ENCODE measurements around the gene PIEZO2.

The PIEZO2 gene

GRCh38 chr18:11077548-11078187, 71.7 kb downstream of the PIEZO2 start:
- no peak overlapping the region for H3K4me3 ChIP-seq (ENCODE audit: low read depth, low read length, poor library complexity, severe bottlenecking)
- no peaks in the 10 kb centered on the region for H3F3A ChIP-seq (ENCODE audit: insufficient read depth, low read length)
- H3K9ac ChIP-seq (ENCODE audit: low read length), result no peak overlapping the region
- no peak overlapping the region for H2AFZ ChIP-seq (ENCODE audit: low read length)
- no peaks in the 10 kb centered on the region for H3K79me2 ChIP-seq (ENCODE audit: insufficient read depth, low read length)
- H3K9me2 ChIP-seq (ENCODE audit: low read depth, low read length), result no peaks in the 10 kb centered on the region
- no peaks in the 10 kb centered on the region for H3K9me3 ChIP-seq (ENCODE audit: low read length)
- H3K4me1 ChIP-seq (ENCODE audit: insufficient read depth, low read length, severe bottlenecking), result no peaks in the 10 kb centered on the region
- H3K36me3 ChIP-seq (ENCODE audit: insufficient read depth, low read length), result no peaks in the 10 kb centered on the region
- no peak for TF ChIP-seq CTCF (IDR thresholded peaks at IDR 0.05; ENCODE audit: low read length)
- TF ChIP-seq EZH2 (IDR thresholded peaks at IDR 0.05; ENCODE audit: borderline replicate concordance, low read length), result no peak
- H3K27me3 ChIP-seq (ENCODE audit: insufficient read depth, low read length), result peaks cover 3% of the 10 kb centered on the region; the same call in 1 of the 2 replicates
- no peaks in the 10 kb centered on the region for H4K20me1 ChIP-seq (ENCODE audit: insufficient read depth, low read length)
- H3K4me2 ChIP-seq (ENCODE audit: low read length), result no peak overlapping the region
- no peak overlapping the region for H3K27ac ChIP-seq (ENCODE audit: low read depth, low read length, poor library complexity, severe bottlenecking)

- H3K27ac ChIP-seq (ENCODE audit: low read depth, low read length, poor library complexity, severe bottlenecking), result no peak overlapping the region
- no peaks in the 10 kb centered on the region for H3K4me1 ChIP-seq (ENCODE audit: insufficient read depth, low read length, severe bottlenecking)
- H3K79me2 ChIP-seq (ENCODE audit: insufficient read depth, low read length), result no peaks in the 10 kb centered on the region
- no peaks in the 10 kb centered on the region for H4K20me1 ChIP-seq (ENCODE audit: insufficient read depth, low read length)
- H3K9ac ChIP-seq (ENCODE audit: low read length), result no peak overlapping the region
- H3K4me3 ChIP-seq (ENCODE audit: low read depth, low read length, poor library complexity, severe bottlenecking), result no peak overlapping the region
- TF ChIP-seq CTCF (IDR thresholded peaks at IDR 0.05; ENCODE audit: low read length) (no peak), EZH2 (IDR thresholded peaks at IDR 0.05; ENCODE audit: borderline replicate concordance, low read length) (no peak)
- H3K9me2 ChIP-seq (ENCODE audit: low read depth, low read length), result no peaks in the 10 kb centered on the region
- H2AFZ ChIP-seq (ENCODE audit: low read length), result no peak overlapping the region
- no peak overlapping the region for H3K4me2 ChIP-seq (ENCODE audit: low read length)
- H3F3A ChIP-seq (ENCODE audit: insufficient read depth, low read length), result no peaks in the 10 kb centered on the region
- H3K27me3 ChIP-seq (ENCODE audit: insufficient read depth, low read length), result peaks cover 6% of the 10 kb centered on the region; the same call in 1 of the 2 replicates
- no peaks in the 10 kb centered on the region for H3K36me3 ChIP-seq (ENCODE audit: insufficient read depth, low read length)
- H3K9me3 ChIP-seq (ENCODE audit: low read length), result no peaks in the 10 kb centered on the region
Measured at GRCh38 chr18:11074889-11075288, 74.5 kb downstream of the PIEZO2 start.

- Histone ChIP-seq H3K4me3 (ENCODE audit: low read depth, low read length, poor library complexity, severe bottlenecking) (no peak overlapping the region), H3F3A (ENCODE audit: insufficient read depth, low read length) (no peaks in the 10 kb centered on the region), H3K36me3 (ENCODE audit: insufficient read depth, low read length) (no peaks in the 10 kb centered on the region), H3K27ac (ENCODE audit: low read depth, low read length, poor library complexity, severe bottlenecking) (no peak overlapping the region), H3K9me2 (ENCODE audit: low read depth, low read length) (no peaks in the 10 kb centered on the region), H3K4me1 (ENCODE audit: insufficient read depth, low read length, severe bottlenecking) (no peaks in the 10 kb centered on the region), H3K9me3 (ENCODE audit: low read length) (no peaks in the 10 kb centered on the region), H3K79me2 (ENCODE audit: insufficient read depth, low read length) (no peaks in the 10 kb centered on the region), H4K20me1 (ENCODE audit: insufficient read depth, low read length) (no peaks in the 10 kb centered on the region), H3K27me3 (ENCODE audit: insufficient read depth, low read length) (peaks cover 6% of the 10 kb centered on the region; the same call in 1 of the 2 replicates), H3K4me2 (ENCODE audit: low read length) (no peak overlapping the region), H2AFZ (ENCODE audit: low read length) (no peak overlapping the region), H3K9ac (ENCODE audit: low read length) (no peak overlapping the region)
- TF ChIP-seq EZH2 (IDR thresholded peaks at IDR 0.05; ENCODE audit: borderline replicate concordance, low read length), result no peak
- no peak for TF ChIP-seq CTCF (IDR thresholded peaks at IDR 0.05; ENCODE audit: low read length)
Measured at GRCh38 chr18:11073971-11074370, 75.4 kb downstream of the PIEZO2 start.

All from OCI-LY1 (cell line).